ENCODE data around the gene AUH.

- TF ChIP-seq GATA3 (IDR thresholded peaks at IDR 0.05; ENCODE audit: low read depth, low read length), result no peak
- TF ChIP-seq GATA2 (IDR thresholded peaks at IDR 0.05; ENCODE audit: low read depth, low read length), result no peak
Observed at GRCh38 chr9:91274949-91275492, 86.7 kb downstream of the AUH start.
